Stimulated activated CD4-positive, alpha-beta T cell treated with anti-CD3 and anti-CD28 coated beads, Interleukin-12 subunit alpha, Interleukin-12 subunit beta, amount 100 ng/mL, for 48 hours (primary cell): ENCODE results near the gene GCNA.

Experiments used
- DNase-seq, 3 donors: peaks; one replicate each; pipeline ENCODE4 v3.0.0-alpha.2; 2020; ENCODE audit warnings: low read depth in 2 of 3, low spot score in 1 of 3

Gene GCNA, protein sequence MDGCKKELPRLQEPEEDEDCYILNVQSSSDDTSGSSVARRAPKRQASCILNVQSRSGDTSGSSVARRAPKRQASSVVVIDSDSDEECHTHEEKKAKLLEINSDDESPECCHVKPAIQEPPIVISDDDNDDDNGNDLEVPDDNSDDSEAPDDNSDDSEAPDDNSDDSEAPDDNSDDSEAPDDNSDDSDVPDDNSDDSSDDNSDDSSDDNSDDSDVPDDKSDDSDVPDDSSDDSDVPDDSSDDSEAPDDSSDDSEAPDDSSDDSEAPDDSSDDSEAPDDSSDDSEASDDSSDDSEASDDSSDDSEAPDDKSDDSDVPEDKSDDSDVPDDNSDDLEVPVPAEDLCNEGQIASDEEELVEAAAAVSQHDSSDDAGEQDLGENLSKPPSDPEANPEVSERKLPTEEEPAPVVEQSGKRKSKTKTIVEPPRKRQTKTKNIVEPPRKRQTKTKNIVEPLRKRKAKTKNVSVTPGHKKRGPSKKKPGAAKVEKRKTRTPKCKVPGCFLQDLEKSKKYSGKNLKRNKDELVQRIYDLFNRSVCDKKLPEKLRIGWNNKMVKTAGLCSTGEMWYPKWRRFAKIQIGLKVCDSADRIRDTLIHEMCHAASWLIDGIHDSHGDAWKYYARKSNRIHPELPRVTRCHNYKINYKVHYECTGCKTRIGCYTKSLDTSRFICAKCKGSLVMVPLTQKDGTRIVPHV

GRCh38 chrX:71578253-71579135, at the start of gene GCNA:
Gene GCNA (plus strand): TSS chrX:71578437. CDS start chrX:71580822, 2,385 bp downstream.
- DNase-seq = no peak

- no peak for DNase-seq
Observed at GRCh38 chrX:71532078-71532752, 46.0 kb upstream of the GCNA start.

DNA sequence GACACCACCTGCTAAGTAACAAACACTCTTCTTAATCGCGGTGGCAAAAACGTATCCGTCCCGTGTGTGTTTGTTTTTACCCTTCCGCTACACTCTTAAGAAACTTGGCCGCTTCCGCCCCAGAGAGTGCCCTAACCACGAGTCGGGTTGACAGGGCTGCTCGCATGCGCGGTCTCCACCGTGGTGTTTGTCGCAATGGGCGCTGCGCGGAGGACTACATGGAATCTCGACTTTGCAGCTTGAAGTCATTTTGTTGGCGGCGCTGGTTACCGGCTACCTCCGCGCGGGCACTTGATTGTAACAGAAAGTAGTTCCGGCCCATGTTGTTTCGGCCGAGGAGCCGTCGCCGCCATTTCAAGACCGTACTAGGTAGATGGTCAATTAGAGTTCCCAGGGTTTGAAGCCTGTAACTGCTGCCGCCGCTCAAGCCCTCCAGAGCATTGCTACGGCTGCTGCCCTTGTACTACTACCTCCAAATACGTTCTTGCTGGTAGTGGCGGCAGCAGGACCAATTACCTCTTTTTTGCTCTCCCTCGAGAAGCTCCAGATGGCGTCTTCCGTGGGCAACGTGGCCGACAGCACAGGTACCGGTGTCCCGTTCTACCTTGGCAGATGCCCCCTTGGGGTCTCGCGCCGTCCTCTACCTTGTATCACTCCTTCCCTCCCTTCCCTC, 45.3 kb upstream of the GCNA start, which contains the start of gene OGT:
Gene OGT (plus strand): TSS at position 352 of the 673 bp plus-strand sequence. CDS start 196 bp downstream, at position 548.
- peak; percentile 80 to 90 (median 89) for DNase-seq

GRCh38 chrX:71533516-71533850, 44.8 kb upstream of the GCNA start:
- DNase-seq = no peak

DNA sequence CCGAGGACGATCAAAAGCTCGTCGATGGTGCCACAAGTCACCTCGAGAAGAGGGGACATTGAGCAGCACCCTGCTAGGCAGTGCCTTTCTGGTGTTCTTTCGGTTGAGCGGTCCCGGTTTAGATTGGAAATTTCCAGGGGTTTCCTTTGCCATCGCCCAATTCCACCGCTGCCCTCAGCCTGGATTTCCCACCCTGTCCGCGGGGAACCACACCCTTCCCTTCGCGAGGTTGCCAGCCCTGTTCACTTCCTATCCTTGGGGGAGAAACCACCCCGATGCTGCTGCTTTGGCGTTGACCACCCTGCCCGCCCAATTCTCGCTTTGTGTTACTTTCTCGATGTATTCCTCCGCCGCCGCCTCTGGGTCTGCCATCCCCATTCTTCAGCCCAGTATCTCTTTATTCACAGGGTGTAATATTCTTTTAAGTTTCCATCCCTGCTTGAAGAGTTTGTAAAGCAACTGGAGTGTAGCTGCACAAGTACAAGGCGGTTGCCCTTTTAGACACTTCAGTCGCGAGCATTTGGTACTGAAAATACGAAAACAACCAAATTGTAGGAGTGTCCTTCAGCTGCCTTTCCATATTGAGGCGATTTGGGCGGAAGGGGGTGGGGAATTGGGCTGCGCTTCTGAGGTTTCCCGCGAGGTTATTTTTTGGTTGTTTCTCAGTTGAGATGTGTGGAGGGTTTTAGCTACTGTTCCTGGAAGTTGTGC, 44.2 kb upstream of the GCNA start:
- DNase-seq = peak in 1 of 3 donors; percentile 43

DNA sequence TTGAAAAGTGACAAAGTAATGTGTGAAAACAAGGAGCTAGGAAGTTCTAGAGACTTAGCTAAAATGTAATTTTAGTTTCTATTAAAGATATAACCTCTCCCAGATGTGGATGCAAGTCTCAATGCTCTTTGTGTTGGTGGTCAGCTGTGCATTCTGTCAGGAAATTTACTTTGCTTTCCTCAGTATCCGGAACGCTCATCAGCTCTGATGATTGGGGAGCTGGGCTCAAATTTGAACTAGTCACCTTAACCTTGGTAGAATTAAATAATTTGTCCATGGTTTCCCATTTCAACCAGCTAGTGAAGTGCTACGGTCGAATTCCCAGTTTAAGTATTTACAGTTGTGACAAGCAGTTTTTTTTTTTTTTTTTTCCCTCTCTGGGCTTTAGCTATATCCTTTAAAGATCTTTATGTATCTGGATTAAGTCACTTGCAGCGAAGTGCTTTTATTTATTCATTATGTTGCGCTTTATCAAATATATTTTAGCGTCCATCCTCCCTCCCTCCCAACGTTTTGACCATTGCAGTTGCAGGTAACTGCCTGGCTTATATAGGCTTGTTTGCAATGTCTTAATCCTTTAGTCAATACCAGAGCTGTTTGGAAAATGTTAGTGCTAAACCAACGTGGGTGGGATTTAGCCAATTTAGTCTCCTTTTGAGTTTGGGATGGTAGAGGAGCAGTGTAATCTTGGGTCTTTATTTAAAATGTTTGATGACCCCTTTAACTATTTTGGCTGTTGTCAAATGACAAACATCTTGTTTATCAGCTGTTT, 43.3 kb upstream of the GCNA start:
- DNase-seq = no peak

DNA sequence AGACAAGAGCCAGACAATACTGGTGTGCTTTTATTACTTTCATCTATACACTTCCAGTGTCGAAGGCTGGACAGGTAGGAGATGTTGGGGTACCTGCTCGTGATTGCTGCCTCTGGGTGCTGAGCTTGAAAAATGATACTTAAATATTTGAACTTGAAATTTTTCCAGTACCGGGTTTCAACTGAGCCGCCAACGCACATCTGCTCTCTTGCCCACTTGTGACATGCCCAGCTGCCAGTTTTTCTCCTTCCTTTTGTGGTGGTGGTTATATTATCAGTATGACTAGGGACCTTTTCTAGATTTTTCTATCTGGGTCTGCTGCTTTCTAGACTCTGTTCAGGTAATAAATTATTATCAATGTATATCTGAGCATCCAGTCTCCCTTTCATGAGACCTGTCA, 42.0 kb upstream of the GCNA start:
- DNase-seq = no peak

DNA sequence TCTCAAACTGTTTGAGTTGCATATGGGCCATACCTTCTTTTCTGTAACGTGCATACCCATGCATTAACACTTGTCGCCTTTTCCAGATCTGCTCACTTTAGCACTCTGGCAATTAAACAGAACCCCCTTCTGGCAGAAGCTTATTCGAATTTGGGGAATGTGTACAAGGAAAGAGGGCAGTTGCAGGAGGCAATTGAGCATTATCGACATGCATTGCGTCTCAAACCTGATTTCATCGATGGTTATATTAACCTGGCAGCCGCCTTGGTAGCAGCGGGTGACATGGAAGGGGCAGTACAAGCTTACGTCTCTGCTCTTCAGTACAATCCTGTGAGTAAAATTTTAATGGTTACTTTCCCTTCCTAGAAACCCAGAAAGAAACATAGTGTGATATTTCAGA, 40.5 kb upstream of the GCNA start:
- DNase-seq = no peak

- DNase-seq = no peak
Observed at GRCh38 chrX:71540801-71541200, 37.4 kb upstream of the GCNA start.

- DNase-seq = no peak
Observed at GRCh38 chrX:71541210-71542022, 36.8 kb upstream of the GCNA start.

DNA sequence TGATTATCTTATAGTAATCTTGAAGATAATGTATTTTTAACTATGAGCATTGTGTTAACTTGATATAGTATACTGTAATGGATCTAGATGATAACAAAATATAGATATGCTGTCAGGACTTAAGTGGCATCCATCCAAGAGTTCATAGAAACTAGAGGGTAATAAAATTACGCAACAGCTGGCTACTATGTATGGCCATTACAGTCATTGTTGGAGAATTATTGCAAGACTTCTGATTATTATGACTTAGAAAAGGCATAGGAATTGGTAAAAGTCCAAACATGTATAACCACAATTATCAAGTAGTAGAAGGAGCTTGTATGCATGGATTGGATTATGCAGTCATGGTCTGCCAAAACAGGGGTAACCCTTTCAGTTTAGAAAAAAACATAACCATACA, 35.8 kb upstream of the GCNA start:
- no peak for DNase-seq

- DNase-seq = no peak
Observed at GRCh38 chrX:71542825-71543224, 35.4 kb upstream of the GCNA start.

GRCh38 chrX:71543316-71543715, 34.9 kb upstream of the GCNA start:
- no peak for DNase-seq

DNA sequence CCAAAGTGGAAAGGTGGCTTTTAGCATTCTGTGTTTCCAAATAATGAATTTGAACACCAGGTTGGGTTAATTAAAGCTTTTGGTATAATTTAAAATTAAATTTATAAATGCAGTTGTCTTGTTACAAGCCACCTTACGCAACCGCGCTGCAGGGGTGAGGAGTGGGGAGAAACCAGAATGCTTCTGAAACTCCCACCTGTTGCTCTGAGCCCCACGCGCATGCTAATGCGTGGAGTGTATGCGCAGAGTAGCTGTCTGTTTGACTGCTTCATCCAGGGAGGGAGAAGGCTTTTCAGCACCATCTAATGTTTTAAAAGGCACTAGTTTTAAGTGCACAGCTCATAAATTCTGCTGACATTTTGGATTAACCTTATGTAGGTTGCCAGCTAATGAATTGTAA, 32.9 kb upstream of the GCNA start:
- DNase-seq = no peak

- no peak for DNase-seq
Observed at GRCh38 chrX:71546879-71547278, 31.4 kb upstream of the GCNA start.

- DNase-seq = no peak
Observed at GRCh38 chrX:71547339-71547738, 30.9 kb upstream of the GCNA start.

DNA sequence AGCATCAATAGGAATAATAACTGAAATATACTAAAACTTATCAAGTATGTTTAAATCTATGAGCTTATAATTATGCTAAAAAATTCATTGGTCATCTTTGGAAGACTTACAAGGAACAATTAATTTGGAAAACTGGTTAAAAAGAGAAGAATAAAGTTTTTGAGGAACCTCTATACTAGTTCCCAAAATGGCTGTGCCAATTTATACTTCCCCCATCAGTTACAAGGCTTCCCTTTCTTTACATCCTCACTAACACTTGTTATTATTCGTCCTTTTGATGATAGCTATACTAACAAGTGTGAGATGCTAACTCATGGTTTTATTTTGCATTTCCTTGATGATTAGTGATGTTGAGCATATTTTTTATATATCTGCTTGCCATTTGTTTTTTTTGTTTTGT, 28.3 kb upstream of the GCNA start:
- no peak for DNase-seq

DNA sequence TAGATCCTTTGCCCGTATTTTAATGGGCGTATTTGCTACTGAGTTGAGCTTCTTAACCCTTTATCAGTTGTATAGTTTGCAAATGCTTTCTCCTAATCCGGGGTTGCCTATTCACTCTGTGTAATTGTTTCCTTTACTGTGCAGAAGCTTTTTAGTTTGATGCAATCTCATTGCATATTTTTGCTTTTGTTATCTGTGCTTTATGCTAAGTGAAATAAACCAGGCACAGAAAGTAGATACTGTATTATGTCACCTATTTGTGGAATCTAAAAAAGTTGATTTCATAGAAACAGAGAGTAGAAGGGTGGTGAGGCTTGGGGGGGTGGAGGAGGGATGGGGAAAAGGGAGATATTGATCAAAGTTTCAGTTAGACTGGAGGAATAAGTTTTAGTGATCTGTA, 27.7 kb upstream of the GCNA start:
- DNase-seq = no peak
